ENCODE results near the gene CLNK. TPM values are rescaled to one million over a fixed set of nuclear protein-coding genes. Genes with fewer than 3 reads are reported as not detected.
"Not testable (repeated sequence)": the region's sequence is repeated elsewhere in the genome, so short reads cannot be mapped to it uniquely, and the experiment has no call there.

CLNK gene
- total RNA-seq, 1 donor, result 0.27 TPM

DNA sequence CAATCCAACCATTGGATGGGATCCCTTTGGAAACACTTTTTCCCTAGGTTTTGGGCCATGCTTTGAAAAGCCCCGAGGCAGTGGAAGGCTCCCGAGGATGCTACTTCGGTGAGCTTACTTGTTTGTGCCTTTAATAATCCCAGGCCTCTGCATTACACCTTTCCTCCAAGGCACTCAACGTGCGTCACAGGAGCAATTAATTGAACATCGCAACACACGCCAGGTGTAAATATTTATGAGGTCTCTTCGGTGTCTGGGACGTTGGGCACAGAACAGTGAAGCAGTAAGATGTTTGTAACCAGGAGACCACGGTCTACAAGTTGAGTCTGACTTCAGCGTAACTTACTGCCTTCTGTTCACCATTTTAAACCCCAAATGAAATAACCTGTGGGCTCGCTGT is 97.3 kb downstream of the CLNK start:
- DNase-seq (ENCODE audit: low read depth in 2 of 3, low spot score in 2 of 3), result no peak

DNA sequence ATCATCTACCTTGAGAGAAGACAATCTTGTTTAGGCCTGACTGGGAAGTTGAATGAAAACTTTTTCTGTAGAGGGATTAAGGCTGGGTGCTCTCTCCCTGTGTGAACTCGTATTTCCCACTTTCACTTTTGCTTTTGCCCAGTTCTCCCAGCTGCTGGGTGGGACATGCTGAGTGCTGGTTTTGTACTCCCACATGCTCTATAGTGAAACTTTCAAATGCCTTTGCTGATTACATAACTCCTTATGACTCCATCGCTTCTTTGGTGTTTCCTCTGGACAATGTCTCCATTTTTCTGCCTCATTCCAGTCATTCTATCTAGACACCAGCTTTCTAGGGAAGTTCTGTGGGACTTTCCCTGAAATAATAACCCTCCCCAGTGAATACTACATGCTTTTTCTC is 100.5 kb downstream of the CLNK start:
- DNase-seq (ENCODE audit: low read depth in 2 of 3, low spot score in 2 of 3), result peak in 2 of 3 donors; percentile 31 to 63

DNA sequence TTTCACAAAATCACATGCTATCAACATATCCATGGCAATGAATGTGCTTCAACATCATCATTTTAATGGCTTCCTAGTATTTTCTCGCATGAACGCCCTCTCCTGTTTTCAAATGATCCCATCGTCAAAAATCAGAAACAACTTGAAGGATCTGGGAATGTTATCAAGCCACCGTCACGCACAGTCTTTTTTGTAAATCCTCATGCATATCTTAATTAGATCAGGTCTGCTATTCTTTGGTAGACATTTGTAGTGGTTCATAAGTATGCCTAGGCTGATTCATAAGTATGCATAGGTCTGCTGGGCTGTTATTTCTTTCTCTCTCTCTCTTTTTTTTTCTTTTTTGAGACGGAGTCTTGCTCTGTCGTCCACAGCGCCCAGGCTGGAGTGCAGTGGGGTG is 101.6 kb downstream of the CLNK start:
- DNase-seq (ENCODE audit: low read depth in 2 of 3, low spot score in 2 of 3), result no peak

DNA sequence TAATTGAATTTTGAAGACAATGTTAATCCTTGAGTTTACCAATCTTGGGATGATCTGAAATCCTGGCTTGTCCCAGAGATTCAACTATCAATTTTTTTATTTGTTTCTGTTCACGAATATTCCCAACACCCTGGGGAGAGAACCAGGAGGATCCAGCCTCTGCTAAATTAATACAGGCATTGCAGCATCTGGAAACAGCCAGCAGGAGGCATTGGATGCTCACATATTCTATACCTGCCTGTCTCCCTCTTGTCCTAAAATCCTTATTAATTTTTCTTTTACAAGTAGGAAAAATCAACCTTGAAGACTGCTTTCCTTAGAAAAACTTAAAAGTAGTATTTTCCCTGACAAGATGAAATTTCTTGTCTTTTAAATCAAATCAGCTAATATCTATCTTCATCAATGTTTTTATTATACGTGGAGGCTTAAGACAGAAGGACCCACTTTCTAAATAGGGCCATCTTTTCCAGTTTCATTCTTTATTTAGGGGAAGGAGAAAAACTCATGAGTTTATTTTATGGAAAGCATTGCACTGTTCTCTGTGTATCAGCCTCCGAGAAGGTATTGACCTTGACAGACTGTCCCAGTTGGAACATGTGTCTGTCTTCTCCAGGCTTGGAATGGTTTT is 102.4 kb downstream of the CLNK start:
- DNase-seq (ENCODE audit: low read depth in 2 of 3, low spot score in 2 of 3), result peak in 1 of 3 donors; percentile 49

DNA sequence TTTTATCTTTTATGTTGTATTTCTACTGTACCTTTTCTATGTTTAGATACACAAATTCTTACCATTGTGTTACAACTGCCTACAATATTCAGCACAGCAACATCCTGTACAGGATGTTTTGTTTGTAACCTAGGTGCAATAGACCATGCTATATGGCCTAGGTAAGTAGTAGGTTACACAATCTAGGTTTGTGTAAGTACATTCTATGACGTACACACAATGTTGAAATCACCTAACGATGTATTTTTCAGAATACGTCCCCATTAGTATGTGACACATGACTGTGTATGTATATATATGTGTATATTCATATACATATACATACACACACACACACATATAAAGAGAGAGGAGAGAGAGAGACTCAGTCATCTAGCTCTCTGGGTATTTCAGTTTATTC is 103.5 kb downstream of the CLNK start:
- no peak for DNase-seq (ENCODE audit: low read depth in 2 of 3, low spot score in 2 of 3)

DNA sequence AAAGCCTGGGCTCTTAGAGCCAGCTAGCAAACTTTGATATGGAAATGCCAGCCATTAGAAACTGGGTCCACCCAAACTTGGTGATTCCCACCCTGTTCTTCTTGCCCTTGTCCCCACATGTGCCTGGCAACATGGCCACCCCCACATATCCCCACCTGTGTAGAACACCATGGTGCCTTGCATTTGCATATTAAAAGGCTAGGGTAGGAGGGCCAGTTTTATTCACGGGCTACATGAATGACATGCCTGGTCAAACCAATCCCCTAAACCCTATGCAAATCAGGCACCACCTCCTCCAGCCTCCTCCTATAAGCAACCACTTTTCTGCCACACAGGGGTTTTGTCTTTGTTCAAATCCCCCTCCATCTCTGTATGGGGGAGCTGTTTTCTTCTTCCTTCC is 104.9 kb downstream of the CLNK start:
- no peak for DNase-seq (ENCODE audit: low read depth in 2 of 3, low spot score in 2 of 3)

DNA sequence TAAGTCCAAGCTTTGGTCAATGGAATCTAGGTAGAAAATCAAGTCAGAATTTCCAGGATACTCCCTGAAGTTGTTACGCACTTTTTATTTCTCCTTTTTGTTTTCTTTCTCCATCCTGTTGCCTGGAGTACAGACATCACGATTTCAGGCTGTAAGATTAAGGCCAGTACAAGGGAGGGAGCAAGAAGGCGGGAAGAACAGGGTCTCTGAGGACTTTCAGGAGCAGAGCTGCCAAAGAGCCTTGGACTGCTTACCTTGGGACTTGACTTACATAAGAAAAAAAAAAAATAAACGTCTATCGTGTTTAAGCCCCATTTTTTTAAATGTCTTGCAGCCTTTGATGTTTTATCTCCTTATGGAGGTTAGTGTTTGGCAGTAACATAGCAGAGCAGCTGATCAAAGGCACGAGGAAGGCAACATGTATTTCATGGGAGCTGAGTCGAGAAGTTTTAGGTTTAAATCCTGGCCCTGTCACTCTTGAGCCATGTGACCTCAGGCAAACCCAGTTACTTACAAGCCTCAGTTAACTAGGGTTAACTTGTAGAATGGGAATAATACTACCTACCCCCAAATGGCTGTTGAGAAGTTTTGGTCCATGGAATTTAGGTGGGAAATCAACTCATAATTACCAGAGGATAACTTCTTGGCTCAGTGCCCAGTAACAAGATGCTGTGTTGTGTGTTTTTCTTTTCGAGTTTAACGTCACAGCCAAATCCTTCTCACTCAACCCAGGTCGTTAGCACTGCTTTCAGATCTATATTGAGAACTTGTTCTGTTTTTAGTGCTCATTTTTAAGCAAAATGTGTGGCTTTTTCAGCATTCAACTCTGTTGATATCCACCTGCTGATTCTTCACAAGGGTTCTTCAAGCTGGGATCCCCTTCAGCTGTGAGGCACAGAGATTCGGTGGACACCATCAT is 106.8 kb downstream of the CLNK start:
- DNase-seq (ENCODE audit: low read depth in 2 of 3, low spot score in 2 of 3), result no peak

DNA sequence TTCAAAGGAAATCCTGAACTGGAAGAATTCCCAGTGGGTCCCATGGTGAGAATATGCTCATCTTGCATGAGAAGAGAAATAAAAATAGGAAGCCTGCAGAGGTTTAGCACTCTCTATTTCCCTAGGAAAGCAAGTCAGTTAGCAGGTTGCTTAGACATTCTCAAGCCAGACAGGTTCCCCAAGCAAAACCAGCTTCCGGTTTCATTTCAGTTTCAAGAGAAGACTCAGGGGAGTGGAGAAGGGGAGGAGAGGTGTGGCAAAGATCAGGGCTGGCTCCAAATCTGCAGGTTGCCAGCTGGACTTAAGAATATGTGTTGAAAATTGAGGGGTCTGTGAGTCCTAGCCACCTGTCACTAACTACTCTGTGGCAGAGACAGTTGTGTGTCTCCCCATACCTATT is 107.5 kb downstream of the CLNK start:
- no peak for DNase-seq (ENCODE audit: low read depth in 2 of 3, low spot score in 2 of 3)

DNA sequence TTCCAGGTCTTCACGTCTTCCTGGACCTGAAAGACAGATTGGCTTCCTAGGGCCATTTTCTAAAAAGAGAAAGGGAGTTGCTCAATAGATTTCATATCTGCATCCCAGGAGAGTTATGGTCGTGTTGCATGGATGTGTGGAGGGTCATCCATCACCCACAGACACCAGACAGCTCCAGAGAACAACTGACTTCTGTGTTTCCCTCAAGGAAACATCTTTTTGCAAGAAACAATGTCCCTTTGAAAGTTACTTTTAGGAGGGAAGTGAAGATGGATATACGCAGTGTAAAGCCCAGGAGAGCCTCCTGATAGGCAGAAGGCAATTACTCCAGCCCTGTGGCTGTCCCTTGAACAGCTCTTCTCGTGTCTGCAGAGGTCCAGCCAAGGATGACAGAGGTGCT is 108.3 kb downstream of the CLNK start:
- no peak for DNase-seq (ENCODE audit: low read depth in 2 of 3, low spot score in 2 of 3)

DNA sequence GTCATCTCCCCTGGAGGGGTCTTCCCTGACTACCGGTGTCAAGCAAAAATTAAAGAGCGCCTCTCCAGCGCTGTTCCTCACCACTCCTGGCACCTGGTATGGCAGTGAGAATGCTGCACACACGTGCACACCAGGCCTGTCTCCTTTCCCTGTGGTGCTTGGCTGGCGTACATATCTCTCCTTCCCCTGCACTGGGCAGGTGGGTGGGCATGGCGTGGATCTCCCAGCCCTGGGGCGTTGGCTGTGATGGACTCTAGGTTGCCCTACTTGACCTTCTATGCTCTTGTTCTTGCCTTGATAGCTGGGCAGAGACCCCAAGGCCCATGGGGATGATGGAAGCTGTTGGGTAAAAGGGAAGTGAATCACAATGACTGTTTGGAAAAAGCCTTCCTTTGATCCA is 109.2 kb downstream of the CLNK start:
- DNase-seq (ENCODE audit: low read depth in 2 of 3, low spot score in 2 of 3), result no peak

DNA sequence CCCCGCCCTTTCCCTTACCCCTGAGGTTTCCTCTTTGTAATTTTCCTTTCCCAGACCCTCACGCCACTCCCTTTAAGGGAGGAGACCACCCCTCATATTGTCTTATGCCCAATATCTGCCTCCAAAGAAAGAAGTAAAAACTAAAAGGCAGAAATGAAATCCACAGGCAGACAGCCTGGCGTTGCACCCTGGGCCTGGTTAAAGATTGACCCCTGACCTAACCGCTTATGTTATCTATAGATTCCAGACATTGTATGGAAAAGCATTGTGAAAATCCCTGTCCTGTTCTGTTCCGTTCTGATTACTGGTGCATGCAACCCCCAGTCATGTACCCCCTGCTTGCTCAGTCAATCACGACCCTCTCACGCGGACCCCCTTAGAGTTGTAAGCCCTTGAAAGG is 110.0 kb downstream of the CLNK start:
- not testable (repeated sequence) for DNase-seq (ENCODE audit: low read depth in 2 of 3, low spot score in 2 of 3)

DNA sequence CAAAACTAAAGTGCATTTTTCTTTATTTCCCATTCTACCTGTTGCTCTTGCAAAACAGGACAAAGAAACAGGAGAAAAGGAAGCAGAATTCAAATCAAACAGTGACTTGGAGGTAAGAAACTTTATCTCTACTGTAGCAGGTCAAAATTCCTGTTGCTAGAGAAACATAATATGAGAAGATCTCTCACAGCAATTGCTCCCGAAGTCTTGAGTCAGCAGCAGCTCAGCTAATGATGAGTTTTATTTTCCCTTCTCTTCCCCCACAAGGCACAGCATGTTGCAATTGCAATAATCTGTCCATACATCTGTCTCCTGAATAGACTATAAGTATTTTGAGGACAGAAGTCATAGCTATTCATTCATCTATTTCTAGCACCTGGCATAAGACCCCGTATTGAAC is 112.7 kb downstream of the CLNK start:
- DNase-seq (ENCODE audit: low read depth in 2 of 3, low spot score in 2 of 3), result no peak

DNA sequence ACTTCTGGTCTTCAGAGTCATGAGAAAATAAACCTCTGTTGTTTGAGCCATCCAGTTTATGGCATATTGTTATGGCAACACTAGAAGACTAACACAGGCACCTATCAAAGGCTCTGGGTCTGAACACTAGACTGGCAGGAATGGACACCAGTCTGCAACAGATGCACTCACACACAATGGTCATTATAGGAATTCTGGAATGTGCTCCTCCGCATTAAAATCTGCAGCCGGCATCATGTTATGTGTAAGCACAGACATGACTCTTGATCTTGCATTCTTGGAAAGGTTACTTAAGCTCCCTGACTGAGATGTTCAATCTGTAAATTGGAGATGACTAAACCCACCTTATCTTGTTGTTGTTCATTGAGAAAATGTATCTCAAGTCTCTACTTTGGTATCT is 115.1 kb downstream of the CLNK start:
- DNase-seq (ENCODE audit: low read depth in 2 of 3, low spot score in 2 of 3), result no peak

DNA sequence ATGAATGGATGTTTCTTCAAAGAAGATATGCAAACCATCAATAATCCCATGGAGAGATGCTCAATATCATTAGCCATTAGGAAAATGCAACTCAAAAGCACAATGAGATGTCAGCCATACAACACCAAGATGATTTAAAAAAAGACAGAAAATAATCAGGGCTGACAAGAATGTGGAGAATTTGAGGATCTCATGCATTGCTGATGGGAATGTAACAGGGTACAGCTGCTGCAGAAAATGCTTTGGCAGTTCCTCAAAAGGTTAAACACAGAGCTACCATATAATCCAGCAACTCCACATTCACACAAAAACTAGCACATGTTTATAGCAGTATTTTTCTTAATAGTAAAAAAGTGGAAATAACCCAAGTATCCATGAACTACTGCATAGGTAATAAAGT is 116.8 kb downstream of the CLNK start:
- no peak for DNase-seq (ENCODE audit: low read depth in 2 of 3, low spot score in 2 of 3)

DNA sequence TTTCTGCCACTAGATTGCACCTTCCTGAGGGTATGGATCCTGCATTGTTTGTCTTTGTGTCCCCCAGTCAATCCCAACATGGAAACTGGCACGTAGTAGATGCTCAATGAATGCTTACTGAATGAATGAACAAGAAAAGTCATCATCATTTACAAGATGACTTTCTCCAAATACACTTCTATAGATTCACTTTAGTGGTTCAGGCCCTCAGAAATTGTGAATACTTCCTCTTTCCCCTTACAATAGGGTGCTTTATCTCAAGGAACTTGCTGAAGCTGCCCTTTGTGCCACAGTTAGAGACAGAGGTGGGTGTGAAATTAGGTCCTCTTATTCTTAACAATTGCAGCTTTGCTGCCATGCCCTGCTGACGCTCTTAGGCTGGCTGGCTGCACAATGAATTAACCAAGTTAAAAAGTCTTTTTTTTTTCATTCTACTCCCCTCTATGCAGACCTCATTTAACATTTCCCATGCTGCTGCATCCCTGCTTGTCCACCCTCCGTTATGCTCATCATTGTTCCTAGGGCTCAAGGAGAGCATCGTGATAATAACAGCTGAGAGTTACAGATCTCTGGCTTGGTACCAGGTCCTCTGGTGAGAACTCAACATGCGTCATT is 119.3 kb downstream of the CLNK start:
- DNase-seq (ENCODE audit: low read depth in 2 of 3, low spot score in 2 of 3), result no peak

DNA sequence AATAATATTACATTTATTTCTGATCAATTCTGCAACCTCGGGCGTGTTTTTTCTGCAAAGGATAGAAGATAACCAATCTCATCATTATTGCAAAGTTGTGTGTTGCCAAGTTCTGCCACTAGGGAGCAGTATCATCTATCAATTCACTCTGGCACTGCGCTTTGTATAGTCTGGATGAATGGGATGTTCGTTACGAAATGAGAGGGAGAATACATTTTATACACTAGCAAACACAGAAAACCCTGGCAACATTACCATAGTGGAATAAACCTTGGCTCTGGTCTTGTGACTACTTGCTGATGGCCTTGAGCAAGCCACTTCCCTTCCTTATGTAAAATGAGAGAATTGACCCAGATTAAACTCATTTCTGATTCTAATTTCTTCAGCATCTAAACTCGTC is 129.9 kb downstream of the CLNK start:
- DNase-seq (ENCODE audit: low read depth in 2 of 3, low spot score in 2 of 3), result peak; percentile 18 to 79 (median 53)

DNA sequence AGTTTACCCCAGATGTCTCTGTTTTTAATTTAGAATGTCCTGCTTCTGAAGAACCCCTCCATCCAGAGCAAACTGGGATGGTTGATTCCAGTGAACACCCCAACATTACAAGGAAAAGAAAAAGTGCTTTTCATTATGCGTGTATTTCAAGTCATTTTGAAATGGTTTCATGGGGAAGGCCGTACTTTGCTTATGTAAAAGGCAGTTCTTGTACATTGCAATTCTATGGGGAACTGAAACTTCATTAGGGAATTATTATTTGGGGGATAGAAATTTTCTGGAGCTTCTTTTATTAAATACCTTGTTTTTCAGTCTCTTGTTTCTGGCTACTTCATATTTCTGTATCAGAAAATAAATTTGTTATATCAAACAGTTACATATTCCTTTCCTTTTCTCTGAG is 130.4 kb downstream of the CLNK start:
- DNase-seq (ENCODE audit: low read depth in 2 of 3, low spot score in 2 of 3), result no peak

DNA sequence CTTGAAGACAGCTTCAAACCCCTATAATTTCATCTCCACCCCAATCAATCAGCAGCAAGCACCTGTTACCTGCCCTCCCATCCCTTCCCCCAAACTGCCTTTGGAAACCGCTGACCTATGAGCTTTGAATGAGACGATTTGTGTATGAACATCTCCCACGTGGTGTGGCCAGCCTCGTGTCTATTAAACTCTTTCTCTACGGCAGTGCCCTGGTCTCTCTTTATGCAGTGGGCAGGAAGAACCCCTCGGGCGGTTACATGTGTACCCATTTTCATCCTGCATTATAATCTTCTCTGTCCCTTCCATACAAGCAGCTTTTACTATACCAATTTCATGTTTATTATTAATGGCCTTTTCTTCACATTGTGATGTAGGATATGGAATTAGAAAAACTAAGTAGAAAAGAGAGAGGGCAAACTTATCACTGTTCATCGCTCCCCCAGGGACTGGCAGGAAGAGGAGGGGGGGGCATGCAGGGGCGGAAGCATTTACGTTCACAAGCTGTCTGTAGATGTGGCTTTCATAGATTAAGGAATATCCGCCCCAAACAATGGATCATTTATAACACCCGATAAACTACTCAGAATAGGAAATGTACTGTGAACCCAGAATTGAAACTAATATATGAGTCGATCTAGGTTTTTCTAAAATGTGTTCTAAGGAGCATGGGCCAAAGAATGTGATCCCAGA is 131.8 kb downstream of the CLNK start:
- no peak for DNase-seq (ENCODE audit: low read depth in 2 of 3, low spot score in 2 of 3)

DNA sequence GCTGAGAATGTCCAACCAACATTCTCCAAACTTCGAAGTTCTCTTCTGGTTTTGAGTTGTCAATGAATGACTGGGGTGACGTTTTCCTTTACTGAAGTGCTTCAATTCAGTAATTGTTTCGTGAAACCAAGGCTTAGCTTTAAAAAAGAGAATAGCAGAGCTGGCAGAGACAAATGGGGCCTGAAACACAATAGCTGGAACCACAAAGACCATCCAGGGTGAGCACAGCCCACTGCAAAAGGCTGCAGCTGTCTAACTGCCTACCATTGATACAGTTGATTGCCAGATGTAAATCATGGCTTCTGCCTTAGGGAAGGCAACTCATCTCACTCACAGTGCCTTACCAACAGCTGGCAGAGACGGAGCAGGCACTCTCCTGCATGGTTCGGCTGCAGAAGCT is 148.7 kb downstream of the CLNK start:
- no peak for DNase-seq (ENCODE audit: low read depth in 2 of 3, low spot score in 2 of 3)

DNA sequence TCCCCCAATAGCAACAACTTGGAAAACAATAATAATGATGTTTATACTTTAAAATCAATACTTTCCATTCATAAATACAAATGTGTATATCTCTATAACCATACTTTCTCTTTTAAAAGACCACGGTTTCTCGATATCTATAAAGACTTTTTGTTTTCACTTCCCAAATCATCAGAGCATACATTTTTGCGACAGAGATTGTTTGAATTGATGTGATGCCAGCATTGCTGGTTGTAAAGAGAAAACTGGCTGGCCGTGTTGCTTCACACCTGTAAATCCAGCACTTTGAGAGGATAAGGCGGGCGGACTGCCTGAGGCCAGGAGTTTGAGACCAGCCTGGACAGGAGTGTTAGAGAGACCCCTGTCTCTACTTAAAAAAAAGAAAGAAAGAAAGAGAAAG is 149.7 kb downstream of the CLNK start:
- no peak for DNase-seq (ENCODE audit: low read depth in 2 of 3, low spot score in 2 of 3)

DNA sequence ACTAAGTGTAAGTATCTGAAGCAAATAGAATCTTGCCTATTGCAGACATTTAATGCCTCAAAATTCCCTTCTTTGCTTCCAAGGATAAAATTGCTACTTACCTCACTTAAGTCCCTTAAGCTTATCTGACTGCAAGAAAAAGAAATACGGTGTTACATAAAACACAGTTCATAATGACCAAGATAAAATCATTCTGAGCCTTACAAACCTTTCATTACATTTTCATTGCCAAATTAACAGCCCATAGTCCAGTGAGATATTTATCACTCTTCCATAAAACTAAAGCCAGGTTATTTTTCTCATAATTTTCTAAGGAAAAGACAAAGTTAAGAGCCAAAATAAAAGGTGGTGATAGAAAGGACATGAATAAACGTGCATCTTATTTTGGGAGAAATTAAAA is 152.4 kb downstream of the CLNK start:
- no peak for DNase-seq (ENCODE audit: low read depth in 2 of 3, low spot score in 2 of 3)

Measured in hematopoietic multipotent progenitor cell (in vitro differentiated cells).